Neuronal stem cell (in vitro differentiated cells): ENCODE data around the gene GATAD1.
A peak's percentile ranks its signal among the peaks of the same experiment; 100 is the strongest.

Source experiments
- DNase-seq: peaks from one replicate; pipeline ENCODE4 v3.0.0-alpha.2; 2013; ENCODE audit warnings: low spot score
- H2AFZ ChIP-seq: one replicate; pipeline ENCODE4 v1.6.1; 2013; ENCODE audit warnings: mild to moderate bottlenecking, low read length, inconsistent platforms
- H2AK5ac ChIP-seq: 2 replicates; pipeline ENCODE4 v1.6.1; 2013; ENCODE audit warnings: low read depth, mild to moderate bottlenecking, inconsistent platforms, low read length, moderate library complexity, mixed read lengths
- H2BK120ac ChIP-seq: 2 replicates; pipeline ENCODE4 v1.6.1; 2013; ENCODE audit warnings: low read depth, mild to moderate bottlenecking, inconsistent platforms, low read length, moderate library complexity, mixed read lengths
- H2BK12ac ChIP-seq: one replicate; pipeline ENCODE4 v1.6.1; 2013; ENCODE audit warnings: low read length, inconsistent platforms
- H2BK15ac ChIP-seq: 2 replicates; pipeline ENCODE4 v1.6.1; 2013; ENCODE audit warnings: mild to moderate bottlenecking, low read length, inconsistent platforms, mixed read lengths
- H2BK5ac ChIP-seq: one replicate; pipeline ENCODE4 v1.6.1; 2013; ENCODE audit warnings: inconsistent platforms, mild to moderate bottlenecking, low read length, moderate library complexity
- H3K14ac ChIP-seq: one replicate; pipeline ENCODE4 v1.6.1; 2013; ENCODE audit warnings: low read length, inconsistent platforms
- H3K18ac ChIP-seq: 2 replicates; pipeline ENCODE4 v1.6.1; 2013; ENCODE audit warnings: low read length, inconsistent platforms
- H3K23ac ChIP-seq: 2 replicates; pipeline ENCODE4 v1.6.1; 2013; ENCODE audit warnings: low read depth, mild to moderate bottlenecking, mixed read lengths, low read length, inconsistent platforms; ENCODE audit not compliant: poor library complexity
- H3K27ac ChIP-seq: replicated peaks from 3 replicates; pipeline ENCODE4 v1.5.1; 2013; ENCODE audit warnings: low read length, inconsistent platforms
- H3K27me3 ChIP-seq, 3 experiments: 2 replicates each; pipeline ENCODE4 v1.6.1; 2013; ENCODE audit warnings: low read length in 3 of 3, mild to moderate bottlenecking in 2 of 3, inconsistent platforms in 1 of 3, low read depth in 1 of 3, mixed read lengths in 1 of 3, moderate library complexity in 1 of 3; ENCODE audit not compliant: control insufficient read depth in 3 of 3, insufficient read depth in 3 of 3
- H3K36me3 ChIP-seq, 2 donors: replicated peaks in 1 of 2; 2 replicates each; pipeline ENCODE4 v1.6.1; 2013; ENCODE audit warnings: low read length in 2 of 2; ENCODE audit not compliant: control insufficient read depth in 2 of 2, insufficient read depth in 2 of 2
- H3K4ac ChIP-seq: 2 replicates; pipeline ENCODE4 v1.6.1; 2013; ENCODE audit warnings: inconsistent platforms, mild to moderate bottlenecking, low read length, moderate library complexity
- H3K4me1 ChIP-seq, 2 donors: 1 replicate in 1 of 2; 2 replicates in 1 of 2; pipeline ENCODE4 v1.6.1; 2013; ENCODE audit warnings: low read length in 2 of 2, low read depth in 1 of 2; ENCODE audit not compliant: control insufficient read depth in 2 of 2, insufficient read depth in 1 of 2
- H3K4me2 ChIP-seq: one replicate; pipeline ENCODE4 v1.6.1; 2013; ENCODE audit warnings: mild to moderate bottlenecking, low read length, inconsistent platforms; ENCODE audit not compliant: insufficient read depth, poor library complexity, severe bottlenecking
- H3K4me3 ChIP-seq, 2 donors: 2 replicates each; pipeline ENCODE4 v1.5.1; 2013; ENCODE audit warnings: low read length in 2 of 2, mild to moderate bottlenecking in 2 of 2, inconsistent platforms in 1 of 2, moderate library complexity in 1 of 2
- H3K79me1 ChIP-seq: one replicate; pipeline ENCODE4 v1.6.1; 2013; ENCODE audit warnings: low read depth, mild to moderate bottlenecking, inconsistent platforms, low read length, moderate library complexity
- H3K9ac ChIP-seq: one replicate; pipeline ENCODE4 v1.6.1; 2013; ENCODE audit warnings: mild to moderate bottlenecking, low read depth, low read length, inconsistent platforms; ENCODE audit not compliant: poor library complexity
- H3K9me3 ChIP-seq, 2 donors: replicated peaks in 1 of 2; 2 replicates each; pipeline versions ENCODE3 to v1.6.1; 2013; ENCODE audit warnings: low read length in 2 of 2, mild to moderate bottlenecking in 2 of 2, inconsistent platforms in 1 of 2, low read depth in 1 of 2, mixed read lengths in 1 of 2, moderate library complexity in 1 of 2; ENCODE audit not compliant: control insufficient read depth in 2 of 2, insufficient read depth in 1 of 2
- H4K8ac ChIP-seq: one replicate; pipeline ENCODE4 v1.6.1; 2013; ENCODE audit warnings: low read depth, mild to moderate bottlenecking, inconsistent platforms, low read length, moderate library complexity
- H4K91ac ChIP-seq: one replicate; pipeline ENCODE4 v1.6.1; 2013; ENCODE audit warnings: low read length, low read depth, mild to moderate bottlenecking, inconsistent platforms; ENCODE audit not compliant: poor library complexity
- WGBS, 2 donors: extraction: QIAGEN DNeasy Blood & Tissue Kit; methylation state at CpG; one replicate each; pipeline ENCODE4 v1.1.7; 2013; ENCODE audit warnings: missing lambda C conversion rate in 2 of 2, mixed read lengths in 1 of 2; ENCODE audit not compliant: insufficient read length in 2 of 2, insufficient replicate concordance in 1 of 2; ENCODE audit errors: extremely low coverage in 2 of 2; 5-methylcytosine and 5-hydroxymethylcytosine counted together

Gene GATAD1

GRCh38 chr7:92485267-92485892 is 38.1 kb downstream of the GATAD1 start:
- no peak overlapping the region for H3K18ac ChIP-seq
- no peak overlapping the region for H4K8ac ChIP-seq
- no CpG with 5 or more reads among the region's 2 CpGs for WGBS, 2 donors
- no peak overlapping the region for H3K14ac ChIP-seq
- H2BK15ac ChIP-seq = no peak overlapping the region
- no peak overlapping the region for H3K23ac ChIP-seq
- H3K4ac ChIP-seq = no peak overlapping the region
- H3K4me2 ChIP-seq = no peak overlapping the region
- no peak overlapping the region for H3K9ac ChIP-seq
- H3K79me1 ChIP-seq = no peaks in the 10 kb centered on the region
- H3K9me3 ChIP-seq = peaks cover 0 to 2% of the 10 kb centered on the region in 2 donors
- H2AK5ac ChIP-seq = no peak overlapping the region
- no peaks in the 10 kb centered on the region for H3K4me1 ChIP-seq
- H2BK12ac ChIP-seq = no peak overlapping the region
- no peak overlapping the region for H2BK120ac ChIP-seq
- no peak overlapping the region for H3K27ac ChIP-seq
- H3K36me3 ChIP-seq = peaks cover 10 to 54% of the 10 kb centered on the region in 2 donors
- H3K27me3 ChIP-seq = no peaks in the 10 kb centered on the region
- no peak for DNase-seq
- H2BK5ac ChIP-seq = no peak overlapping the region
- no peak overlapping the region for H4K91ac ChIP-seq
- H2AFZ ChIP-seq = no peak overlapping the region
- H3K4me3 ChIP-seq = no peak overlapping the region

- no peak overlapping the region for H3K4ac ChIP-seq
- no peaks in the 10 kb centered on the region for H3K27me3 ChIP-seq
- no peak for DNase-seq
- no peak overlapping the region for H2BK120ac ChIP-seq
- H3K14ac ChIP-seq = no peak overlapping the region
- H3K9ac ChIP-seq = no peak overlapping the region
- no peaks in the 10 kb centered on the region for H3K79me1 ChIP-seq
- H3K36me3 ChIP-seq = peaks cover 10 to 60% of the 10 kb centered on the region in 2 donors
- no peak overlapping the region for H2AK5ac ChIP-seq
- H3K4me1 ChIP-seq = no peaks in the 10 kb centered on the region
- WGBS, 2 donors = no CpG with 5 or more reads among the region's 2 CpGs
- H3K9me3 ChIP-seq = peaks cover 0 to 2% of the 10 kb centered on the region in 2 donors
- no peak overlapping the region for H3K27ac ChIP-seq
- H4K8ac ChIP-seq = no peak overlapping the region
- H4K91ac ChIP-seq = no peak overlapping the region
- H3K4me3 ChIP-seq = no peak overlapping the region
- H2AFZ ChIP-seq = no peak overlapping the region
- no peak overlapping the region for H2BK12ac ChIP-seq
- H2BK15ac ChIP-seq = no peak overlapping the region
- no peak overlapping the region for H2BK5ac ChIP-seq
- no peak overlapping the region for H3K4me2 ChIP-seq
- H3K23ac ChIP-seq = peak overlapping the region; percentile 81
- H3K18ac ChIP-seq = no peak overlapping the region
Observed at GRCh38 chr7:92485974-92486373, 38.7 kb downstream of the GATAD1 start.

- H3K4me1 ChIP-seq = no peaks in the 10 kb centered on the region
- H2BK12ac ChIP-seq = no peak overlapping the region
- DNase-seq = no peak
- no peak overlapping the region for H3K23ac ChIP-seq
- no peak overlapping the region for H3K14ac ChIP-seq
- H3K9ac ChIP-seq = no peak overlapping the region
- peaks cover 0 to 2% of the 10 kb centered on the region in 2 donors for H3K9me3 ChIP-seq
- no peak overlapping the region for H2BK5ac ChIP-seq
- no peak overlapping the region for H4K8ac ChIP-seq
- H3K27me3 ChIP-seq = no peaks in the 10 kb centered on the region
- H3K27ac ChIP-seq = no peak overlapping the region
- H2AFZ ChIP-seq = no peak overlapping the region
- no peak overlapping the region for H3K4me2 ChIP-seq
- H3K18ac ChIP-seq = no peak overlapping the region
- peaks cover 12 to 78% of the 10 kb centered on the region in 2 donors for H3K36me3 ChIP-seq
- H3K4me3 ChIP-seq = no peak overlapping the region
- H2AK5ac ChIP-seq = no peak overlapping the region
- no peak overlapping the region for H4K91ac ChIP-seq
- no peak overlapping the region for H3K4ac ChIP-seq
- no peak overlapping the region for H2BK120ac ChIP-seq
- no peak overlapping the region for H2BK15ac ChIP-seq
- no peaks in the 10 kb centered on the region for H3K79me1 ChIP-seq
Observed at GRCh38 chr7:92487804-92488203, 40.5 kb downstream of the GATAD1 start.

- H2AK5ac ChIP-seq = no peak overlapping the region
- no peak overlapping the region for H4K8ac ChIP-seq
- no peak overlapping the region for H3K14ac ChIP-seq
- H3K9me3 ChIP-seq = peaks cover 0 to 2% of the 10 kb centered on the region in 2 donors
- no peak for DNase-seq
- H3K4me2 ChIP-seq = no peak overlapping the region
- no peak overlapping the region for H4K91ac ChIP-seq
- no peak overlapping the region for H2BK5ac ChIP-seq
- WGBS, 2 donors = no CpG with 5 or more reads among the region's 1 CpG
- H2BK12ac ChIP-seq = no peak overlapping the region
- H3K18ac ChIP-seq = no peak overlapping the region
- H3K23ac ChIP-seq = no peak overlapping the region
- no peak overlapping the region for H3K4me3 ChIP-seq
- H2AFZ ChIP-seq = no peak overlapping the region
- no peaks in the 10 kb centered on the region for H3K4me1 ChIP-seq
- H3K79me1 ChIP-seq = no peaks in the 10 kb centered on the region
- no peaks in the 10 kb centered on the region for H3K27me3 ChIP-seq
- H2BK15ac ChIP-seq = no peak overlapping the region
- no peak overlapping the region for H3K27ac ChIP-seq
- H2BK120ac ChIP-seq = no peak overlapping the region
- H3K9ac ChIP-seq = no peak overlapping the region
- H3K4ac ChIP-seq = no peak overlapping the region
- peaks cover 16 to 96% of the 10 kb centered on the region in 2 donors for H3K36me3 ChIP-seq
Observed at GRCh38 chr7:92489634-92490033, 42.4 kb downstream of the GATAD1 start.
